Measurements from ENCODE around the gene CEMIP.

CEMIP gene

GRCh38 chr15:80841541-80841940 is 62.4 kb downstream of the CEMIP start:
- Histone ChIP-seq H3K4me1 (ENCODE audit: low read length) (no peaks in the 10 kb centered on the region), H3K27ac (ENCODE audit: low read length) (no peak overlapping the region), H3F3A (ENCODE audit: insufficient read depth, low read length) (no peaks in the 10 kb centered on the region), H3K4me2 (ENCODE audit: low read depth, low read length) (no peak overlapping the region), H2AFZ (ENCODE audit: low read length) (no peak overlapping the region), H3K27me3 (replicated peaks; ENCODE audit: insufficient read depth, low read length) (no peaks in the 10 kb centered on the region), H3K9ac (ENCODE audit: low read length) (no peak overlapping the region), H3K36me3 (replicated peaks; ENCODE audit: insufficient read depth, low read length) (no peaks in the 10 kb centered on the region), H3K9me2 (replicated peaks; ENCODE audit: insufficient read depth, low read length) (no peaks in the 10 kb centered on the region), H3K79me2 (ENCODE audit: low read length) (no peaks in the 10 kb centered on the region), H4K20me1 (ENCODE audit: insufficient read depth, low read length) (no peaks in the 10 kb centered on the region), H3K4me3 (ENCODE audit: low read length) (no peak overlapping the region), H3K9me3 (replicated peaks; ENCODE audit: insufficient read depth, low read length) (no peaks in the 10 kb centered on the region)
- no peak for TF ChIP-seq CTCF (IDR thresholded peaks at IDR 0.05; ENCODE audit: low read length)
- TF ChIP-seq EZH2 (optimal IDR thresholded peaks at IDR 0.05; ENCODE audit: low read depth, low read length): no peak
- TF ChIP-seq EZH2phosphoT487 (IDR thresholded peaks at IDR 0.05; ENCODE audit: low read length): no peak
- no peak for DNase-seq

GRCh38 chr15:80844011-80844732 is 65.0 kb downstream of the CEMIP start:
- H3K4me2 ChIP-seq (ENCODE audit: low read depth, low read length): no peak overlapping the region
- H3K27me3 ChIP-seq (replicated peaks; ENCODE audit: insufficient read depth, low read length): no peaks in the 10 kb centered on the region
- no peak overlapping the region for H2AFZ ChIP-seq (ENCODE audit: low read length)
- H3K36me3 ChIP-seq (replicated peaks; ENCODE audit: insufficient read depth, low read length): no peaks in the 10 kb centered on the region
- DNase-seq: no peak
- TF ChIP-seq EZH2 (optimal IDR thresholded peaks at IDR 0.05; ENCODE audit: low read depth, low read length): no peak
- TF ChIP-seq EZH2phosphoT487 (IDR thresholded peaks at IDR 0.05; ENCODE audit: low read length): no peak
- no peak for TF ChIP-seq CTCF (IDR thresholded peaks at IDR 0.05; ENCODE audit: low read length)
- H3K79me2 ChIP-seq (ENCODE audit: low read length): no peaks in the 10 kb centered on the region
- no peak overlapping the region for H3K9ac ChIP-seq (ENCODE audit: low read length)
- no peaks in the 10 kb centered on the region for H3K9me2 ChIP-seq (replicated peaks; ENCODE audit: insufficient read depth, low read length)
- H3K27ac ChIP-seq (ENCODE audit: low read length): no peak overlapping the region
- H3F3A ChIP-seq (ENCODE audit: insufficient read depth, low read length): no peaks in the 10 kb centered on the region
- H3K9me3 ChIP-seq (replicated peaks; ENCODE audit: insufficient read depth, low read length): no peaks in the 10 kb centered on the region
- H3K4me3 ChIP-seq (ENCODE audit: low read length): no peak overlapping the region
- no peaks in the 10 kb centered on the region for H4K20me1 ChIP-seq (ENCODE audit: insufficient read depth, low read length)
- H3K4me1 ChIP-seq (ENCODE audit: low read length): no peaks in the 10 kb centered on the region

GRCh38 chr15:80846031-80846815 is 67.1 kb downstream of the CEMIP start:
- no peak overlapping the region for H3K4me2 ChIP-seq (ENCODE audit: low read depth, low read length)
- no peak overlapping the region for H3K4me3 ChIP-seq (ENCODE audit: low read length)
- no peaks in the 10 kb centered on the region for H3K4me1 ChIP-seq (ENCODE audit: low read length)
- H3K27me3 ChIP-seq (replicated peaks; ENCODE audit: insufficient read depth, low read length): no peaks in the 10 kb centered on the region
- no peaks in the 10 kb centered on the region for H3K79me2 ChIP-seq (ENCODE audit: low read length)
- no peak overlapping the region for H2AFZ ChIP-seq (ENCODE audit: low read length)
- TF ChIP-seq EZH2phosphoT487 (IDR thresholded peaks at IDR 0.05; ENCODE audit: low read length) (no peak), EZH2 (optimal IDR thresholded peaks at IDR 0.05; ENCODE audit: low read depth, low read length) (no peak), CTCF (IDR thresholded peaks at IDR 0.05; ENCODE audit: low read length) (no peak)
- no peak overlapping the region for H3K9ac ChIP-seq (ENCODE audit: low read length)
- no peaks in the 10 kb centered on the region for H3F3A ChIP-seq (ENCODE audit: insufficient read depth, low read length)
- no peaks in the 10 kb centered on the region for H3K36me3 ChIP-seq (replicated peaks; ENCODE audit: insufficient read depth, low read length)
- no peak overlapping the region for H3K27ac ChIP-seq (ENCODE audit: low read length)
- H3K9me2 ChIP-seq (replicated peaks; ENCODE audit: insufficient read depth, low read length): no peaks in the 10 kb centered on the region
- DNase-seq: no peak
- H4K20me1 ChIP-seq (ENCODE audit: insufficient read depth, low read length): no peaks in the 10 kb centered on the region
- H3K9me3 ChIP-seq (replicated peaks; ENCODE audit: insufficient read depth, low read length): no peaks in the 10 kb centered on the region

Data from MM.1S (cell line).